GM06990 (cell line): ENCODE data around the gene TMEM229B.

ENCODE experiments used
- DNase-seq: peaks from one replicate; pipeline ENCODE4 v3.0.0-alpha.2; 2011; ENCODE audit not compliant: insufficient read length; ENCODE audit errors: extremely low read depth
- H3K27me3 ChIP-seq: replicated peaks from 2 replicates; pipeline ENCODE4 v1.6.0; 2011; ENCODE audit warnings: low read length; ENCODE audit not compliant: control insufficient read depth, insufficient read depth
- H3K36me3 ChIP-seq: 2 replicates; pipeline ENCODE4 v1.5.1; 2011; ENCODE audit warnings: low read length; ENCODE audit not compliant: control insufficient read depth, insufficient read depth
- H3K4me3 ChIP-seq: replicated peaks from 2 replicates; pipeline ENCODE4 v1.5.1; 2011; ENCODE audit warnings: low read depth, mild to moderate bottlenecking, control low read depth, low read length
- CTCF ChIP-seq: IDR thresholded peaks from 2 replicates; pipeline ENCODE4 v1.5.1; 2011; ENCODE audit warnings: low read length, control low read depth, mild to moderate bottlenecking, inconsistent platforms; ENCODE audit not compliant: insufficient read depth, poor library complexity, severe bottlenecking

TMEM229B gene

GRCh38 chr14:67467134-67467533 lies 21.4 kb downstream of the TMEM229B start:
- H3K27me3 ChIP-seq: no peaks in the 10 kb centered on the region; the same call in 1 of the 2 replicates
- no peak for DNase-seq
- no peak for TF ChIP-seq CTCF
- no peaks in the 10 kb centered on the region for H3K36me3 ChIP-seq
- H3K4me3 ChIP-seq: no peak overlapping the region

- H3K4me3 ChIP-seq: no peak overlapping the region
- H3K36me3 ChIP-seq: no peaks in the 10 kb centered on the region
- TF ChIP-seq CTCF: no peak
- no peak for DNase-seq
- H3K27me3 ChIP-seq: no peaks in the 10 kb centered on the region; the same call in 1 of the 2 replicates
Observed at GRCh38 chr14:67464879-67465278, 23.6 kb downstream of the TMEM229B start.

GRCh38 chr14:67464377-67464776 lies 24.1 kb downstream of the TMEM229B start:
- H3K27me3 ChIP-seq: no peaks in the 10 kb centered on the region; the same call in 1 of the 2 replicates
- H3K4me3 ChIP-seq: no peak overlapping the region
- DNase-seq: no peak
- no peak for TF ChIP-seq CTCF
- H3K36me3 ChIP-seq: no peaks in the 10 kb centered on the region

GRCh38 chr14:67463900-67464299 lies 24.6 kb downstream of the TMEM229B start:
- no peaks in the 10 kb centered on the region for H3K36me3 ChIP-seq
- TF ChIP-seq CTCF: no peak
- no peaks in the 10 kb centered on the region; the same call in 1 of the 2 replicates for H3K27me3 ChIP-seq
- DNase-seq: no peak
- H3K4me3 ChIP-seq: no peak overlapping the region

GRCh38 chr14:67461996-67462395 lies 26.5 kb downstream of the TMEM229B start:
- no peaks in the 10 kb centered on the region; the same call in none of the 2 replicates for H3K27me3 ChIP-seq
- no peak overlapping the region for H3K4me3 ChIP-seq
- no peak for DNase-seq
- no peaks in the 10 kb centered on the region for H3K36me3 ChIP-seq
- no peak for TF ChIP-seq CTCF
